ENCODE data around the gene LRP5.

DNA sequence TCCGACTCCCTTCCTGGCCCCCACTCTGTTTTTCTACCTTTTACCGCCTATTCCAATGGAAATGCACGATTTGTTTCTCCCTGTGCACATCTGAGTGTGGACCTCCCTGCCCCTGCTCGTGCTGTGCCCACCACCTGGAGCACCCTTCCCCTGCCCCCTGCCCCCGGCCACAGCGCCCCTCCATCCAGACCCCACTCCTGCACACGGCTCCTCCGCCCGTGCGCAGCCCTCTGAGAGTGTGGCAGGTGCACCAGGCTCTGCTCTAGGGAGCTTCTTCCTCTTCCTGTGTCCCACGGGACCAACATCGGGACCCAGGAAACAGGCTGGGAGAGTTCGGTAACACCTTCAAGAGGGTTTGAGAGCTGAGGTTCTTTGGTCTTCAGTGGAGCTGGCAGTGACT lies 62.9 kb downstream of the LRP5 start:
- TF ChIP-seq, protein P1, sequence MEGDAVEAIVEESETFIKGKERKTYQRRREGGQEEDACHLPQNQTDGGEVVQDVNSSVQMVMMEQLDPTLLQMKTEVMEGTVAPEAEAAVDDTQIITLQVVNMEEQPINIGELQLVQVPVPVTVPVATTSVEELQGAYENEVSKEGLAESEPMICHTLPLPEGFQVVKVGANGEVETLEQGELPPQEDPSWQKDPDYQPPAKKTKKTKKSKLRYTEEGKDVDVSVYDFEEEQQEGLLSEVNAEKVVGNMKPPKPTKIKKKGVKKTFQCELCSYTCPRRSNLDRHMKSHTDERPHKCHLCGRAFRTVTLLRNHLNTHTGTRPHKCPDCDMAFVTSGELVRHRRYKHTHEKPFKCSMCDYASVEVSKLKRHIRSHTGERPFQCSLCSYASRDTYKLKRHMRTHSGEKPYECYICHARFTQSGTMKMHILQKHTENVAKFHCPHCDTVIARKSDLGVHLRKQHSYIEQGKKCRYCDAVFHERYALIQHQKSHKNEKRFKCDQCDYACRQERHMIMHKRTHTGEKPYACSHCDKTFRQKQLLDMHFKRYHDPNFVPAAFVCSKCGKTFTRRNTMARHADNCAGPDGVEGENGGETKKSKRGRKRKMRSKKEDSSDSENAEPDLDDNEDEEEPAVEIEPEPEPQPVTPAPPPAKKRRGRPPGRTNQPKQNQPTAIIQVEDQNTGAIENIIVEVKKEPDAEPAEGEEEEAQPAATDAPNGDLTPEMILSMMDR (conservative IDR thresholded peaks at IDR 0.05): no peak
- no peak for TF ChIP-seq EZH2 (IDR thresholded peaks at IDR 0.05; ENCODE audit: low read depth)
